BJ (cell line): Measurements from ENCODE around the gene USH1G. TPM values are rescaled to one million over a fixed set of nuclear protein-coding genes. Genes with fewer than 3 reads are reported as not detected.
"Not testable (repeated sequence)": the region's sequence is repeated elsewhere in the genome, so short reads cannot be mapped to it uniquely, and the experiment has no call there.

Experiments
- CTCF ChIA-PET: fragments of 350-600 bp; formaldehyde crosslinking; extraction: SDS; loops from one replicate; lab custom pipeline; 2021; ENCODE audit warnings: antibody characterized with exemption, inconsistent platforms; lab: Yijun Ruan, JAX
- POLR2A ChIA-PET: fragments of 300-600 bp; sonication (Branson Sonifier 250); formaldehyde crosslinking; extraction: SDS; loops from one replicate; lab custom pipeline; 2021; ENCODE audit warnings: antibody characterized with exemption; lab: Charles Lee
- DNase-seq: peaks from one replicate; pipeline ENCODE4 v3.0.0-alpha.2; 2011; ENCODE audit warnings: low read depth
- H3K27me3 ChIP-seq: 2 replicates; pipeline ENCODE4 v1.6.0; 2011; ENCODE audit warnings: low read length; ENCODE audit not compliant: control insufficient read depth, insufficient read depth
- H3K36me3 ChIP-seq: 2 replicates; pipeline ENCODE4 v1.5.1; 2011; ENCODE audit warnings: low read length; ENCODE audit not compliant: control insufficient read depth, insufficient read depth
- H3K4me3 ChIP-seq: 2 replicates; pipeline ENCODE4 v1.5.1; 2011; ENCODE audit warnings: low read depth, mild to moderate bottlenecking, control low read depth, low read length
- polyA plus RNA-seq: library from polyadenylated mRNA; depleted of rRNA; stranded (reverse); fragments of >200 nt; gene quantifications from 2 replicates; pipeline ENCODE4 v1.2.3, GENCODE V29; 2011; rRNA removed
- TF ChIP-seq, protein P1 (sequence below): IDR thresholded peaks from 2 replicates; pipeline ENCODE4 v1.5.1; 2011; ENCODE audit warnings: low read depth, mild to moderate bottlenecking, control low read depth, inconsistent platforms, low read length, moderate library complexity; ENCODE audit not compliant: insufficient read depth

The USH1G gene
- polyA plus RNA-seq, 1 experiment: not detected

DNA sequence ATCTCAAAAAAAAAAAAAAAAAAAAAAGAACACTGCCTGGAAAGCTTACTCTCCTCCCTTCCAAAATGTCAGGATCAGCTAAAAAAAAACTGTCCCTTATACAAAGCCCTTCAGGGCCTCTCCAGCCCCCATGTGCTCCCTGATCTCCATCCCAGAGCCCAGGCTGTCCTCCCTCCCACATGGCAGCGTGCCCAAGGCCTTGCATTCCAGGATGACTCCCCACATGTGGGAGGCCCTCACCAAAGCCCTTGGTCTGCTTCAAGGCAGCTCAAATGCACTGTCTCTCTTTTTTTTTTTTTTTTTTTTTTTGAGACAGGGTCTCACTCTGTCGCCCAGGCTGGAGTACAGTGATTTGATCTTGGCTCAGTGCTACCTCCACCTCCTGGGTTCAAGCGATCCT, 52.5 kb downstream of the USH1G start:
- peaks cover 12% of the 10 kb centered on the region for H3K36me3 ChIP-seq
- no peak overlapping the region for H3K4me3 ChIP-seq
- ChIA-PET CTCF (interaction anchor here (0.7 to 17.3 kb wide), 6 partner anchors 8 to 134 kb away, joined by 3 to 297 read pairs (median 4); partner anchors contain the start of gene RAB37), POLR2A (interaction anchor here (0.6 kb wide), 1 partner anchor 121 kb away, joined by 3 read pairs; no protein-coding TSS in a partner anchor)
- no peaks in the 10 kb centered on the region for H3K27me3 ChIP-seq
- no peak for DNase-seq
- TF ChIP-seq, protein P1, sequence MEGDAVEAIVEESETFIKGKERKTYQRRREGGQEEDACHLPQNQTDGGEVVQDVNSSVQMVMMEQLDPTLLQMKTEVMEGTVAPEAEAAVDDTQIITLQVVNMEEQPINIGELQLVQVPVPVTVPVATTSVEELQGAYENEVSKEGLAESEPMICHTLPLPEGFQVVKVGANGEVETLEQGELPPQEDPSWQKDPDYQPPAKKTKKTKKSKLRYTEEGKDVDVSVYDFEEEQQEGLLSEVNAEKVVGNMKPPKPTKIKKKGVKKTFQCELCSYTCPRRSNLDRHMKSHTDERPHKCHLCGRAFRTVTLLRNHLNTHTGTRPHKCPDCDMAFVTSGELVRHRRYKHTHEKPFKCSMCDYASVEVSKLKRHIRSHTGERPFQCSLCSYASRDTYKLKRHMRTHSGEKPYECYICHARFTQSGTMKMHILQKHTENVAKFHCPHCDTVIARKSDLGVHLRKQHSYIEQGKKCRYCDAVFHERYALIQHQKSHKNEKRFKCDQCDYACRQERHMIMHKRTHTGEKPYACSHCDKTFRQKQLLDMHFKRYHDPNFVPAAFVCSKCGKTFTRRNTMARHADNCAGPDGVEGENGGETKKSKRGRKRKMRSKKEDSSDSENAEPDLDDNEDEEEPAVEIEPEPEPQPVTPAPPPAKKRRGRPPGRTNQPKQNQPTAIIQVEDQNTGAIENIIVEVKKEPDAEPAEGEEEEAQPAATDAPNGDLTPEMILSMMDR: no peak

DNA sequence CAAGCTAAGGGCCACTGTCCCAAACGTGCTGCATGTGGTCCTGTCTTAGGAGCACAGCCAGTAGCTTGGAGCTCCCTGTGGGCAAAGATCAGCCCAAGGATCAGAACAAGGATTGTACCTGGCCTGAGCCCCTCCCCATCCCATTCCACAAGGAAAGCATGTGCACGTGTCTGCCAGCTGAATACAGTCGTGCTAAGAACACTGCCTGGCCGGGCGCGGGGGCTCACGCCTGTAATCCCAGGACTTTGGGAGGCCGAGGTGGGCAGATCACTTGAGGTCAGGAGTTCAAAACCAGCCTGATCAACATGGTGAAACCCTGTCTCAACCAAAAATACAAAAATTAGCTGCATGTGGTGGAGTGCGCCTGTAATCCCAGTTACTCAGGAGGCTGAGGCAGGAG, 53.0 kb downstream of the USH1G start:
- H3K36me3 ChIP-seq: peaks cover 13% of the 10 kb centered on the region
- ChIA-PET CTCF (interaction anchor here (1.2 to 17.3 kb wide), 3 partner anchors 27 to 133 kb away, joined by 3 to 297 read pairs (median 5); partner anchors contain the start of gene RAB37), POLR2A (interaction anchor here (0.6 kb wide), 1 partner anchor 120 kb away, joined by 3 read pairs; no protein-coding TSS in a partner anchor)
- not testable (repeated sequence) for H3K4me3 ChIP-seq, DNase-seq, H3K27me3 ChIP-seq

DNA sequence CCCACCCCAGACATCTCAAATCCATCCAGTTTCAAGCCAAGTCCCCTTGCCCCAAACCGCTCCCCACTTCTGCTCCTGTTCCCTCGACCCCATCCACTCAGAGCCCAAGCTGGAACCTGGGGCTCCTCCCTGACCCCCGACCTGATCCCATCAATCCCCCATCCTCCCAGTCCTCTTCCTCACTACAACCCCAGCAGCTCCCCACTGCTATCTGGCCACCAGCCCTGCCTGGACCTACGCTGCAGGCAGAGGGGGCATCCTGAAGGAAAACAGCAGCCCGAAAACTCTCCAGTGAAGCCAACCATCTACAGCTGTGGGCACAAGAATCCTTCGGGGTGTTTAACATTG, 54.2 kb downstream of the USH1G start:
- ChIA-PET CTCF (interaction anchor here (0.9 to 17.3 kb wide), 3 partner anchors 26 to 77 kb away, joined by 3 to 297 read pairs (median 5); no protein-coding TSS in a partner anchor), POLR2A (no interaction called here)
- TF ChIP-seq, protein P1: no peak
- no peak overlapping the region for H3K4me3 ChIP-seq
- no peaks in the 10 kb centered on the region for H3K27me3 ChIP-seq
- no peak for DNase-seq
- H3K36me3 ChIP-seq: peaks cover 15% of the 10 kb centered on the region

DNA sequence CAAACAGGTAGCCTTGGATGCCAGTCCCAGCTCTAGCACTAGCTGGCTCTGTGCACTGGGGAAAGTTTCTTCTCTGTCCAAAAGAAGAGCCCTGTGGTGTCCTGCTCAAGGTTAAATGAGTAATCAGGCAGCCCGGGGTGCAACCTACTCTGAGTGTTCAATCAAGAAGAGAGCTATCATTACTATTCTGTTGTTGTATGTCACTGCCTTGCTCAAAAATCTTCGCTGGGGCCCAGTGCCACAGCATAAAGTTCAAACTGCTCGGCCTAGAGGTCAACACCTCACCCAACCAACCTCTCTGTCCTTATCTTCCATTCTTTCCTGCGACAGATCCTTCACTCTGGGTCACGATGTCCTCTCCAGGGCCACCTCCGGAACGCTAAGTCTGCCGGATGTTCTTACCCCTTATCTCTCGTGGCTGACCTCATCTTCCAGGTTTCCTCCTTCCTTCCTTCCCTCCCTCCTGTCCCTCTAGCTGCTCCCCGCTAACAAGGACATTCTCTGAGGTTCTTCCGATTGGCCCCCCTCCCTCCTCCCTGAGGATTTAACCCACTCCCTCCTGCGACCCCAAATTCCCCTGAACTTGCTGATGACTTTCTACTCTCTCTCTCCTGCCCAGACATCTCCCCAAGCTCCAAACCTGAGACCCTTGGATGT, 54.7 kb downstream of the USH1G start:
- POLR2A ChIA-PET: no interaction called here
- TF ChIP-seq, protein P1: no peak
- H3K27me3 ChIP-seq: no peaks in the 10 kb centered on the region
- DNase-seq: no peak
- no peak overlapping the region for H3K4me3 ChIP-seq
- CTCF ChIA-PET: interaction anchor here (0.9 to 17.3 kb wide), 3 partner anchors 49 to 123 kb away, joined by 3 to 297 read pairs (median 115); no protein-coding TSS in a partner anchor
- H3K36me3 ChIP-seq: peaks cover 18% of the 10 kb centered on the region

DNA sequence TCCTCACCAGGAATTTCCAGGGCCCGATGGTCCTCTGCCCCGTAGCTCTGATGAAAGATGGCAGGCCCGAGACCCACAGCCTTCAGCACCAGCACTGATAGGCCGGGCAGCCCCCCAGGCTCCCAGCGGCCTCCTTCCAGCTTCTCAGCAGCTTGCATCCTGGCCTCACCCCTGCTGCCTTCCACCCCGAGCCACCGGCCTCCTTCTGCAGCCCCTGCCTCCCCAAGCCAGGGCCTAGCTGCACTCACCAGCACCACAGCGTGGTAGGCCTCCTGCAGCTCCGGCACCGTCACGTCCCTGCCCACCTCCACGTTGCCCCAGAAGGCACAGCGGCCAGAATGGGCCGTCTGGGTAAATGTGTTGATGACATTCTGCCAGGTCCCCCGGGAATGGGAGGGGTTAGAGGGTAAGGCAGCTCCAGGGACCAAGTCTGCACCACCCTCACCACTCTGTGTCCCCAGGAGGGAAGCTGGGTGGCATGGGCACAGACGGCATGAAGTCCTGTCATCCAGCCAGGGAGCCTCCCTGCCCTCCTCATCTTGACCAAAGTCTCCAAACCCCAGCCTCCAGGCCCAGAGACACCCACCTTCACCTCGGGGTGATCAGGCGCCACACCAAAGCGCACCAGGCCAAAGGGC, 56.7 kb downstream of the USH1G start:
- peaks cover 5% of the 10 kb centered on the region for H3K27me3 ChIP-seq
- ChIA-PET CTCF (interaction anchor here (0.9 to 17.3 kb wide), 12 partner anchors 10 to 209 kb away, joined by 3 to 297 read pairs (median 6); no protein-coding TSS in a partner anchor), POLR2A (no interaction called here)
- TF ChIP-seq, protein P1: no peak
- H3K36me3 ChIP-seq: peaks cover 21% of the 10 kb centered on the region
- no peak overlapping the region for H3K4me3 ChIP-seq
- DNase-seq: no peak

Other genes starting within 250 kb of the USH1G start
- not detected in 2 replicates for gene CD300LF, start 210.3 kb downstream of the USH1G start, polyA plus RNA-seq
- gene RAB37, start 186.0 kb downstream of the USH1G start, polyA plus RNA-seq: 0.06 and 0.12 TPM in 2 replicates
- gene NHERF1, start 174.6 kb downstream of the USH1G start, polyA plus RNA-seq: 13.7 and 16.3 TPM in 2 replicates
- gene NAT9, start 146.9 kb downstream of the USH1G start, polyA plus RNA-seq: 39.5 and 50.6 TPM in 2 replicates
- 0.04 TPM in 1 of 2 replicates, not detected in the other for gene GRIN2C, start 63.4 kb downstream of the USH1G start, polyA plus RNA-seq
- gene FDXR, start 50.3 kb downstream of the USH1G start, polyA plus RNA-seq: 20.2 and 38.0 TPM in 2 replicates
- not detected in 2 replicates for gene FADS6, start 29.6 kb downstream of the USH1G start, polyA plus RNA-seq
- gene OTOP2, start 1.0 kb upstream of the USH1G start, polyA plus RNA-seq: not detected in 2 replicates
- not detected in 2 replicates for gene OTOP3, start 12.6 kb upstream of the USH1G start, polyA plus RNA-seq
- gene HID1, start 49.5 kb upstream of the USH1G start, polyA plus RNA-seq: 1.7 and 1.8 TPM in 2 replicates
- gene CDR2L, start 64.4 kb upstream of the USH1G start, polyA plus RNA-seq: 12.5 and 19.6 TPM in 2 replicates
- gene MRPL58, start 89.4 kb upstream of the USH1G start, polyA plus RNA-seq: 44.2 and 50.8 TPM in 2 replicates
- gene ATP5PD, start 123.7 kb upstream of the USH1G start, polyA plus RNA-seq: 160 and 304 TPM in 2 replicates
- 23.5 and 28.0 TPM in 2 replicates for gene KCTD2, start 124.0 kb upstream of the USH1G start, polyA plus RNA-seq
- gene SLC16A5, start 164.7 kb upstream of the USH1G start, polyA plus RNA-seq: 8.7 and 18.3 TPM in 2 replicates
- gene ARMC7, start 186.7 kb upstream of the USH1G start, polyA plus RNA-seq: 5.7 and 6.9 TPM in 2 replicates
- 38.3 and 61.8 TPM in 2 replicates for gene NT5C, start 208.5 kb upstream of the USH1G start, polyA plus RNA-seq
- gene JPT1, start 231.3 kb upstream of the USH1G start, polyA plus RNA-seq: 65.5 and 111 TPM in 2 replicates